Neuronal stem cell (in vitro differentiated cells): Measurements from ENCODE around the gene ZFTA.

Experiments
- DNase-seq: peaks from one replicate; pipeline ENCODE4 v3.0.0-alpha.2; 2013; ENCODE audit warnings: low spot score
- H2AFZ ChIP-seq: one replicate; pipeline ENCODE4 v1.6.1; 2013; ENCODE audit warnings: mild to moderate bottlenecking, low read length, inconsistent platforms
- H2AK5ac ChIP-seq: 2 replicates; pipeline ENCODE4 v1.6.1; 2013; ENCODE audit warnings: low read depth, mild to moderate bottlenecking, inconsistent platforms, low read length, moderate library complexity, mixed read lengths
- H2BK120ac ChIP-seq: 2 replicates; pipeline ENCODE4 v1.6.1; 2013; ENCODE audit warnings: low read depth, mild to moderate bottlenecking, inconsistent platforms, low read length, moderate library complexity, mixed read lengths
- H2BK12ac ChIP-seq: one replicate; pipeline ENCODE4 v1.6.1; 2013; ENCODE audit warnings: low read length, inconsistent platforms
- H2BK15ac ChIP-seq: 2 replicates; pipeline ENCODE4 v1.6.1; 2013; ENCODE audit warnings: mild to moderate bottlenecking, low read length, inconsistent platforms, mixed read lengths
- H2BK5ac ChIP-seq: one replicate; pipeline ENCODE4 v1.6.1; 2013; ENCODE audit warnings: inconsistent platforms, mild to moderate bottlenecking, low read length, moderate library complexity
- H3K14ac ChIP-seq: one replicate; pipeline ENCODE4 v1.6.1; 2013; ENCODE audit warnings: low read length, inconsistent platforms
- H3K18ac ChIP-seq: 2 replicates; pipeline ENCODE4 v1.6.1; 2013; ENCODE audit warnings: low read length, inconsistent platforms
- H3K23ac ChIP-seq: 2 replicates; pipeline ENCODE4 v1.6.1; 2013; ENCODE audit warnings: low read depth, mild to moderate bottlenecking, mixed read lengths, low read length, inconsistent platforms; ENCODE audit not compliant: poor library complexity
- H3K27ac ChIP-seq: replicated peaks from 3 replicates; pipeline ENCODE4 v1.5.1; 2013; ENCODE audit warnings: low read length, inconsistent platforms
- H3K27me3 ChIP-seq, 3 experiments: 2 replicates each; pipeline ENCODE4 v1.6.1; 2013; ENCODE audit warnings: low read length in 3 of 3, mild to moderate bottlenecking in 2 of 3, inconsistent platforms in 1 of 3, low read depth in 1 of 3, mixed read lengths in 1 of 3, moderate library complexity in 1 of 3; ENCODE audit not compliant: control insufficient read depth in 3 of 3, insufficient read depth in 3 of 3
- H3K36me3 ChIP-seq, 2 donors: replicated peaks in 1 of 2; 2 replicates each; pipeline ENCODE4 v1.6.1; 2013; ENCODE audit warnings: low read length in 2 of 2; ENCODE audit not compliant: control insufficient read depth in 2 of 2, insufficient read depth in 2 of 2
- H3K4ac ChIP-seq: 2 replicates; pipeline ENCODE4 v1.6.1; 2013; ENCODE audit warnings: inconsistent platforms, mild to moderate bottlenecking, low read length, moderate library complexity
- H3K4me1 ChIP-seq, 2 donors: 1 replicate in 1 of 2; 2 replicates in 1 of 2; pipeline ENCODE4 v1.6.1; 2013; ENCODE audit warnings: low read length in 2 of 2, low read depth in 1 of 2; ENCODE audit not compliant: control insufficient read depth in 2 of 2, insufficient read depth in 1 of 2
- H3K4me2 ChIP-seq: one replicate; pipeline ENCODE4 v1.6.1; 2013; ENCODE audit warnings: mild to moderate bottlenecking, low read length, inconsistent platforms; ENCODE audit not compliant: insufficient read depth, poor library complexity, severe bottlenecking
- H3K4me3 ChIP-seq, 2 donors: 2 replicates each; pipeline ENCODE4 v1.5.1; 2013; ENCODE audit warnings: low read length in 2 of 2, mild to moderate bottlenecking in 2 of 2, inconsistent platforms in 1 of 2, moderate library complexity in 1 of 2
- H3K79me1 ChIP-seq: one replicate; pipeline ENCODE4 v1.6.1; 2013; ENCODE audit warnings: low read depth, mild to moderate bottlenecking, inconsistent platforms, low read length, moderate library complexity
- H3K9ac ChIP-seq: one replicate; pipeline ENCODE4 v1.6.1; 2013; ENCODE audit warnings: mild to moderate bottlenecking, low read depth, low read length, inconsistent platforms; ENCODE audit not compliant: poor library complexity
- H3K9me3 ChIP-seq, 2 donors: replicated peaks in 1 of 2; 2 replicates each; pipeline versions ENCODE3 to v1.6.1; 2013; ENCODE audit warnings: low read length in 2 of 2, mild to moderate bottlenecking in 2 of 2, inconsistent platforms in 1 of 2, low read depth in 1 of 2, mixed read lengths in 1 of 2, moderate library complexity in 1 of 2; ENCODE audit not compliant: control insufficient read depth in 2 of 2, insufficient read depth in 1 of 2
- H4K8ac ChIP-seq: one replicate; pipeline ENCODE4 v1.6.1; 2013; ENCODE audit warnings: low read depth, mild to moderate bottlenecking, inconsistent platforms, low read length, moderate library complexity
- H4K91ac ChIP-seq: one replicate; pipeline ENCODE4 v1.6.1; 2013; ENCODE audit warnings: low read length, low read depth, mild to moderate bottlenecking, inconsistent platforms; ENCODE audit not compliant: poor library complexity
- WGBS, 2 donors: extraction: QIAGEN DNeasy Blood & Tissue Kit; methylation state at CpG; one replicate each; pipeline ENCODE4 v1.1.7; 2013; ENCODE audit warnings: missing lambda C conversion rate in 2 of 2, mixed read lengths in 1 of 2; ENCODE audit not compliant: insufficient read length in 2 of 2, insufficient replicate concordance in 1 of 2; ENCODE audit errors: extremely low coverage in 2 of 2; 5-methylcytosine and 5-hydroxymethylcytosine counted together

Gene ZFTA

DNA sequence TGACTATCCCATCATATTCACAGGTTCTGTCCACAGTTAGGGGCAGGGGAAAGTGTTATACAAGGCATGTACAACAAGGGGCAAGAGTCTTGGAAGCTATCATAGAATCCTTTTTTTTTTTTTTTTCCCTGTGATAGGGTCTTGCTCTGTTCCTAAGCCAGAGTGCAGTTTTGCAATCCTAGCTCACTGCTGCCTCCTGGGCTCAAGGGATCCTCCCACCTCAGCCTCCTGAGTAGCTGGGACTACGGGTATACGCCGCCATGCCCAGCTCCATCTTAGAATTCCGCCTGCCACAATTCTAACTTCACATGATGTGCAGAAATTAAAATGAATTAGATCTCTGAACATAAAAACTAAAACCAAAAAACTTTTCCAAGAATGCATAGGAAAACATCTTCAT, 31.7 kb downstream of the ZFTA start:
- Histone ChIP-seq H3K36me3 (no peaks in the 10 kb centered on the region), H3K79me1 (no peaks in the 10 kb centered on the region), H3K9me3 (no peaks in the 10 kb centered on the region), H3K4me3 (no peak overlapping the region), H3K27me3 (no peaks in the 10 kb centered on the region), H3K14ac (no peak overlapping the region), H4K8ac (no peak overlapping the region), H3K4me1 (no peaks in the 10 kb centered on the region), H4K91ac (no peak overlapping the region), H2BK120ac (no peak overlapping the region), H3K4ac (no peak overlapping the region), H3K18ac (no peak overlapping the region), H3K4me2 (no peak overlapping the region), H2AK5ac (no peak overlapping the region), H2BK5ac (no peak overlapping the region), H2BK12ac (no peak overlapping the region), H2BK15ac (no peak overlapping the region), H3K23ac (no peak overlapping the region), H3K27ac (no peak overlapping the region), H3K9ac (no peak overlapping the region), H2AFZ (no peak overlapping the region)
- DNase-seq = no peak
- no CpG with 5 or more reads among the region's 4 CpGs for WGBS, 2 donors

DNA sequence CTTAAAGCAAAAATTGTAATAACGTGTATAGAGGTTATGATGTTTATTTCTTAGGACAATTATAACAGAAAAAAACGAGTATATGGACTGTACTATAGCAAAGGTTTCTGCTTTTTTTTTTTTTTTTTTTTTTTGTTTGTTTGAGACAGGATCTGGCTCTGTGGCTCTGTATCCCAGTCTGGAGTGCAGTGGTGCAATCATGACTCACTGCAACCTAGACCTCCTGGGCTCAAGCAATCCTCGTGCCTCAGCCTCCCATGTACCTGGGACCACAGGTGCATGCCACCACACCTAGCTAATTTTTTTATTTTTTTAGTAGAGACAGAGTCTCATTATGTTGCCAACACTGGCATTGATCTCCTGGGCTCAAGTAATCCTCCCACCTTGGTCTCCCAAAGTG, 39.2 kb downstream of the ZFTA start:
- H3K4ac ChIP-seq = no peak overlapping the region
- no peak overlapping the region for H2BK15ac ChIP-seq
- WGBS, 2 donors = 100% methylated on average over 1 of the region's 3 CpGs; no CpG with 5 or more reads in 1 of the 2 donors
- peaks cover 2 to 5% of the 10 kb centered on the region in 2 donors for H3K36me3 ChIP-seq
- no peak overlapping the region for H3K18ac ChIP-seq
- no peak overlapping the region for H3K9ac ChIP-seq
- no peak overlapping the region for H3K27ac ChIP-seq
- no peak overlapping the region for H3K14ac ChIP-seq
- H2BK5ac ChIP-seq = no peak overlapping the region
- no peak overlapping the region for H2AFZ ChIP-seq
- no peak overlapping the region for H2AK5ac ChIP-seq
- H3K79me1 ChIP-seq = no peaks in the 10 kb centered on the region
- no peak overlapping the region for H3K4me2 ChIP-seq
- no peak overlapping the region for H2BK12ac ChIP-seq
- H2BK120ac ChIP-seq = no peak overlapping the region
- H3K4me3 ChIP-seq = no peak overlapping the region
- H4K91ac ChIP-seq = no peak overlapping the region
- DNase-seq = no peak
- H3K23ac ChIP-seq = no peak overlapping the region
- no peak overlapping the region for H4K8ac ChIP-seq
- H3K27me3 ChIP-seq = no peaks in the 10 kb centered on the region
- no peaks in the 10 kb centered on the region for H3K9me3 ChIP-seq
- no peaks in the 10 kb centered on the region for H3K4me1 ChIP-seq

DNA sequence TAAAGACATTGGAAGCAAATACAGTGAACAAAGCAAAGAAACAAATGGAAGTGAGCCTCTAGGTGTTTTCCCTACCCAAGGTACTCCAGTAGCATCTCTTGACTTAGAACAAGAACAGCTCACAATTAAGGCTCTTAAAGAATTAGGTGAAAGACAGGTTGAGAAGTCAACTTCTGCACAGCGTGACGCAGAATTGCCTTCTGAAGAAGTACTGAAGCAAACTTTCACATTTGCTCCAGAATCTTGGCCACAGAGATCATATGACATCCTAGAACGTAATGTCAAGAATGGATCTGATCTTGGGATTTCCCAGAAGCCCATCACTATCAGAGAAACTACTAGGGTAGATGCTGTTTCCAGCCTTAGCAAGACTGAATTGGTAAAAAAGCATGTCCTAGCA, 48.0 kb downstream of the ZFTA start:
- Histone ChIP-seq H2BK120ac (no peak overlapping the region), H3K27me3 (no peaks in the 10 kb centered on the region), H3K36me3 (peaks cover 4 to 20% of the 10 kb centered on the region in 2 donors), H3K23ac (no peak overlapping the region), H3K4me1 (no peaks in the 10 kb centered on the region), H3K79me1 (peaks cover 2% of the 10 kb centered on the region), H3K4me2 (no peak overlapping the region), H3K14ac (no peak overlapping the region), H4K91ac (no peak overlapping the region), H3K4ac (no peak overlapping the region), H4K8ac (no peak overlapping the region), H2BK5ac (no peak overlapping the region), H2AK5ac (no peak overlapping the region), H3K27ac (no peak overlapping the region), H2BK12ac (no peak overlapping the region), H2AFZ (no peak overlapping the region), H3K9ac (no peak overlapping the region), H3K9me3 (no peaks in the 10 kb centered on the region), H2BK15ac (no peak overlapping the region), H3K4me3 (no peak overlapping the region), H3K18ac (no peak overlapping the region)
- WGBS, 2 donors = no CpG with 5 or more reads among the region's 3 CpGs
- DNase-seq = no peak

DNA sequence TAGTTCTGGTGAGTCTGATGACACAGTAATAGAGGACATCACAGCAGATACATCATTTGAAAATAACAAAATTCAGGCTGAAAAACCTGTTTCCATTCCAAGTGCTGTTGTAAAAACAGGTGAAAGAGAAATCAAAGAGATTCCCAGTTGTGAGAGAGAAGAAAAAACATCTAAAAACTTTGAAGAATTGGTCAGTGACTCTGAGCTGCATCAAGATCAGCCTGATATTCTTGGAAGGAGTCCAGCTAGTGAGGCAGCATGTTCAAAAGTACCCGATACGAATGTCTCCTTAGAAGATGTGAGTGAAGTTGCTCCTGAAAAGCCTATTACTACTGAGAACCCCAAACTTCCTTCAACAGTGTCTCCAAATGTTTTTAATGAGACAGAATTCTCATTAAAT, 48.6 kb downstream of the ZFTA start:
- Histone ChIP-seq H3K36me3 (peaks cover 4 to 21% of the 10 kb centered on the region in 2 donors), H3K14ac (no peak overlapping the region), H3K27me3 (no peaks in the 10 kb centered on the region), H3K23ac (no peak overlapping the region), H4K91ac (no peak overlapping the region), H3K79me1 (peaks cover 2% of the 10 kb centered on the region), H2AFZ (no peak overlapping the region), H2BK120ac (no peak overlapping the region), H3K4me2 (no peak overlapping the region), H2BK5ac (no peak overlapping the region), H3K4ac (no peak overlapping the region), H2BK15ac (no peak overlapping the region), H3K4me1 (no peaks in the 10 kb centered on the region), H2BK12ac (no peak overlapping the region), H3K9me3 (no peaks in the 10 kb centered on the region), H3K4me3 (no peak overlapping the region), H3K9ac (no peak overlapping the region), H2AK5ac (no peak overlapping the region), H3K18ac (no peak overlapping the region), H3K27ac (no peak overlapping the region), H4K8ac (no peak overlapping the region)
- DNase-seq = no peak
- no CpG with 5 or more reads among the region's 2 CpGs for WGBS, 2 donors
